SK-N-SH (cell line): ENCODE measurements around the gene SCN2A.

Experiments used
- CTCF ChIP-seq: fragments of 200-600 bp; sonication (generic); IDR thresholded peaks from 2 replicates; pipeline ENCODE4 v1.6.1; 2017; ENCODE audit warnings: antibody characterized with exemption, mild to moderate bottlenecking, moderate library complexity
- POLR2AphosphoS5 ChIP-seq: IDR thresholded peaks from 2 replicates; pipeline ENCODE4 v1.6.1; 2012; ENCODE audit warnings: low read depth, low read length
- SIN3A ChIP-seq: IDR thresholded peaks from 2 replicates; pipeline ENCODE4 v1.6.1; 2012; ENCODE audit warnings: low read depth, mild to moderate bottlenecking, low read length, moderate library complexity, borderline replicate concordance
- TEAD4 ChIP-seq: IDR thresholded peaks from 2 replicates; pipeline ENCODE4 v1.4.0; 2012; ENCODE audit warnings: mild to moderate bottlenecking, borderline replicate concordance; ENCODE audit not compliant: insufficient read depth
- YY1 ChIP-seq: IDR thresholded peaks from 2 replicates; pipeline ENCODE4 v1.4.0; 2012; ENCODE audit warnings: low read depth, mild to moderate bottlenecking

- TF ChIP-seq POLR2AphosphoS5: no peak
- no peak for TF ChIP-seq YY1
- TF ChIP-seq CTCF: no peak
- TF ChIP-seq SIN3A: no peak
- TF ChIP-seq TEAD4: no peak
Observed at GRCh38 chr2:165237056-165237455, 2.2 kb upstream of the SCN2A start.
